Ishikawa (cell line): ENCODE results near the gene HS3ST5.

Experiments used
- CEBPB ChIP-seq: IDR thresholded peaks from 2 replicates; pipeline ENCODE4 v1.6.1; 2012
- CREB1 ChIP-seq: IDR thresholded peaks from 2 replicates; pipeline ENCODE4 v1.6.1; 2012; ENCODE audit warnings: low read depth
- EGR1 ChIP-seq: IDR thresholded peaks from 2 replicates; pipeline ENCODE4 v1.6.1; 2012
- EP300 ChIP-seq: IDR thresholded peaks from 2 replicates; pipeline ENCODE4 v1.6.1; 2012; ENCODE audit warnings: borderline replicate concordance
- FOXM1 ChIP-seq: IDR thresholded peaks from 2 replicates; pipeline ENCODE4 v1.6.1; 2012; ENCODE audit warnings: low read depth, borderline replicate concordance
- NFIC ChIP-seq: IDR thresholded peaks from 2 replicates; pipeline ENCODE4 v1.6.1; 2012
- RAD21 ChIP-seq: IDR thresholded peaks from 2 replicates; pipeline ENCODE4 v1.6.1; 2012; ENCODE audit warnings: low read depth
- TAF1 ChIP-seq: IDR thresholded peaks from 2 replicates; pipeline ENCODE4 v1.6.1; 2012; ENCODE audit warnings: low read depth, mild to moderate bottlenecking
- TCF12 ChIP-seq: IDR thresholded peaks from 2 replicates; pipeline ENCODE4 v1.6.1; 2012; ENCODE audit warnings: low read depth
- TEAD4 ChIP-seq: IDR thresholded peaks from 2 replicates; pipeline ENCODE4 v1.6.1; 2012
- USF1 ChIP-seq: IDR thresholded peaks from 2 replicates; pipeline ENCODE4 v1.6.1; 2012
- YY1 ChIP-seq: IDR thresholded peaks from 2 replicates; pipeline ENCODE4 v1.6.1; 2012; ENCODE audit warnings: low read depth
- ZBTB7A ChIP-seq: IDR thresholded peaks from 2 replicates; pipeline ENCODE4 v1.6.1; 2012; ENCODE audit warnings: low read depth
- TF ChIP-seq, protein P1 (sequence below): IDR thresholded peaks from 2 replicates; pipeline ENCODE4 v1.6.1; 2012
- TF ChIP-seq, protein P2 (sequence below): IDR thresholded peaks from 2 replicates; pipeline ENCODE4 v1.6.1; 2012; ENCODE audit warnings: low read depth, mild to moderate bottlenecking

HS3ST5 gene

DNA sequence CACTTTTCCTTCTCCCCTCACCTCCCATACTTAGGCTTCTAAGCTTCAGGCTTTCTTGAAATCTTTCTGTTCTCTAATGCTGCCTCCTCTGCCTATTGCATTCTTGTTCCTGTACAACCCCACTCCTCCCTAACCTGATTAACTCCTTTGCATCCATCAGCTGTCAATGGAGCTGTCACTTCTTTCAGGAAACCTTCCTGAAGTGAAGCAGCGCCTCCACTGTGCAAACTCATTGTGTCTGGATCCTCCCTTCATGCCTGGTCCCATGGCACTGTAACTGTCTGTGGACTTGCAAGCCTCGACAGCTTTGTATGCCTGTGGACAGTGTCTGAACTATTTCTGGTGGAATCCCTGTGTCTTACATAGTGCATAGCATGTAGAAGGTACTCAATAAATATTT, 185.0 kb downstream of the HS3ST5 start:
- TF ChIP-seq FOXM1 (no peak), ZBTB7A (no peak), RAD21 (no peak), EP300 (no peak), CREB1 (no peak)

DNA sequence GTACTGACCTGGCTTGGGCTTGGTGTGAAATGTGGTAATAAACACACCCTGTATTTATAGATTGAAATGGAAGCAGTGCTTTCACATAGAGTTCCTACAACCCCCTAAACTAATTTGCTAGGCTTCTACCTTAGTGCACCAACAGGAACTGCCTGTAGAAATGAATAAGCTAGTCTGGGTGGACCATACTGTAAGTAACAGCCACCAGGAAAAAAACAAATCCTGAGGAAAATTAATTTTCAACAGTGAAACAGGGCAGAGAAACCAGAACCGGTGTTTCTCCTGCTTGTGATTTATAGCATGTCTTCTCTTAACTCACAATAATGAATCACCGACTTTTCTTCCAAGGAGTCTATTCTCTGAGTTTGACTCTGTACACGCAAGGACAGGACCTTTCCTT, 187.1 kb downstream of the HS3ST5 start:
- TF ChIP-seq, protein P1, sequence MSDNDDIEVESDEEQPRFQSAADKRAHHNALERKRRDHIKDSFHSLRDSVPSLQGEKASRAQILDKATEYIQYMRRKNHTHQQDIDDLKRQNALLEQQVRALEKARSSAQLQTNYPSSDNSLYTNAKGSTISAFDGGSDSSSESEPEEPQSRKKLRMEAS: no peak
- no peak for TF ChIP-seq TCF12
- TF ChIP-seq CEBPB: no peak
- no peak for TF ChIP-seq CREB1
- TF ChIP-seq EGR1: no peak

DNA sequence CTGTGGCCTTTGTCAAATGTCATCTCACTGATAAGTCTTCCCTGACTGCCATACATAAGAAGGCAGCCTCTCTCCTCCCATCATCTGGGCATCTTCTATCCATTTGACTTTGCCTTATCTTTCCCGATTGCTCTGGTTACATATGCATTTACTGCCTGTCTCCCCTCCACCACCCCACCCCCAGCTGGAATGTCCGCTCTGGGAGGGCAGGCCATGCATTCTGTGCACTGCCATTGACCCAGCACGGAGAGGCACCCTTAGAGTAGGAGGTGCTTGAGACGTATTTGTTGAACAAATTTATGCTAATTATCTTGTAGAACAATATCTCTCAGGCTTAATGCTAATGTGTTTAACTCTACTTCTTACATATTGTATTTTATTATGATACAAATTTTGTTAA, 188.0 kb downstream of the HS3ST5 start:
- TF ChIP-seq USF1 (no peak), YY1 (no peak), RAD21 (no peak), TEAD4 (no peak), EGR1 (no peak), CEBPB (no peak), NFIC (no peak), FOXM1 (no peak), TAF1 (no peak), EP300 (no peak), CREB1 (no peak), ZBTB7A (no peak), TCF12 (no peak)
- TF ChIP-seq, protein P1: no peak
- TF ChIP-seq, protein P2, sequence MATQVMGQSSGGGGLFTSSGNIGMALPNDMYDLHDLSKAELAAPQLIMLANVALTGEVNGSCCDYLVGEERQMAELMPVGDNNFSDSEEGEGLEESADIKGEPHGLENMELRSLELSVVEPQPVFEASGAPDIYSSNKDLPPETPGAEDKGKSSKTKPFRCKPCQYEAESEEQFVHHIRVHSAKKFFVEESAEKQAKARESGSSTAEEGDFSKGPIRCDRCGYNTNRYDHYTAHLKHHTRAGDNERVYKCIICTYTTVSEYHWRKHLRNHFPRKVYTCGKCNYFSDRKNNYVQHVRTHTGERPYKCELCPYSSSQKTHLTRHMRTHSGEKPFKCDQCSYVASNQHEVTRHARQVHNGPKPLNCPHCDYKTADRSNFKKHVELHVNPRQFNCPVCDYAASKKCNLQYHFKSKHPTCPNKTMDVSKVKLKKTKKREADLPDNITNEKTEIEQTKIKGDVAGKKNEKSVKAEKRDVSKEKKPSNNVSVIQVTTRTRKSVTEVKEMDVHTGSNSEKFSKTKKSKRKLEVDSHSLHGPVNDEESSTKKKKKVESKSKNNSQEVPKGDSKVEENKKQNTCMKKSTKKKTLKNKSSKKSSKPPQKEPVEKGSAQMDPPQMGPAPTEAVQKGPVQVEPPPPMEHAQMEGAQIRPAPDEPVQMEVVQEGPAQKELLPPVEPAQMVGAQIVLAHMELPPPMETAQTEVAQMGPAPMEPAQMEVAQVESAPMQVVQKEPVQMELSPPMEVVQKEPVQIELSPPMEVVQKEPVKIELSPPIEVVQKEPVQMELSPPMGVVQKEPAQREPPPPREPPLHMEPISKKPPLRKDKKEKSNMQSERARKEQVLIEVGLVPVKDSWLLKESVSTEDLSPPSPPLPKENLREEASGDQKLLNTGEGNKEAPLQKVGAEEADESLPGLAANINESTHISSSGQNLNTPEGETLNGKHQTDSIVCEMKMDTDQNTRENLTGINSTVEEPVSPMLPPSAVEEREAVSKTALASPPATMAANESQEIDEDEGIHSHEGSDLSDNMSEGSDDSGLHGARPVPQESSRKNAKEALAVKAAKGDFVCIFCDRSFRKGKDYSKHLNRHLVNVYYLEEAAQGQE: no peak

GRCh38 chr6:114153448-114153847, 189.4 kb downstream of the HS3ST5 start:
- TF ChIP-seq EGR1 (no peak), TCF12 (no peak), CREB1 (no peak), ZBTB7A (no peak), TEAD4 (no peak), YY1 (no peak), CEBPB (no peak), EP300 (no peak), FOXM1 (no peak)
- TF ChIP-seq, protein P2: no peak
- TF ChIP-seq, protein P1: no peak

DNA sequence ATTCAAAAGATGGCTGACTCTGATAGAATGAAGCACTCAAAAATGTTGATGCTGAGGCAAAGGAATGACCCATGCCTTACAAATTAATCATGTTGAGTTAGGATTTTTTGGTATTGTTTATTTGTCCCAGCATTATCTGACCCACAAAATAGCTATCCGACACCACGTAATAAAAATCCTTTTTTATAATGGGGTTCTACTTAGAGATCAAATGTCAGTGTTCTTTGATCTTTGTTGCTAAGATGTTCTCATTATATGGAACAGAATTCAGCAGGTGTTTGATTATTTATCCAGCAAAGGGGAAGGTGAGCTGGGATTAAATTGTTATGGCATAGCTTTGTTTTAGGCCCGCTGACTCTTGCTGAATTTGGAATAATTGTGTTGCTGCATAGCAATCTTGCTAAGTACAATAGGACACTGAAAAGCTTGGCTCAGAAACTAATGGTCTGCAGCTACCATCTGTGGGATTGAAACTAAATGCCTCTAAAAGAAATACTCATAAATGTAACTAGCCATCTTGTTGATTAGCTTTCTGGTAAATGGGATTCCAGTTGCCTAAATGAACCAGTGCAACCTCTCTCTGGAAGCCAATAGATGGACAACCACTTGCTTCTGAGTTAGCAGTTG, 191.6 kb downstream of the HS3ST5 start:
- no peak for TF ChIP-seq YY1
- TF ChIP-seq TCF12: no peak
- TF ChIP-seq TAF1: no peak
- no peak for TF ChIP-seq RAD21
- TF ChIP-seq, protein P2: no peak
- TF ChIP-seq USF1: no peak
- TF ChIP-seq EGR1: no peak
- no peak for TF ChIP-seq ZBTB7A
- no peak for TF ChIP-seq CREB1
- no peak for TF ChIP-seq EP300
- no peak for TF ChIP-seq NFIC
- TF ChIP-seq FOXM1: no peak
- TF ChIP-seq, protein P1: no peak
- TF ChIP-seq CEBPB: no peak
- TF ChIP-seq TEAD4: no peak
